Neural cell (in vitro differentiated cells): ENCODE measurements around the gene TSGA10IP.

Experiments
- CTCF ChIP-seq: fragments of 450-650 bp; IDR thresholded peaks from 2 replicates; pipeline ENCODE4 v1.5.1; 2014; ENCODE audit warnings: antibody characterized with exemption, mild to moderate bottlenecking, moderate library complexity; ENCODE audit not compliant: poor library complexity, severe bottlenecking
- EP300 ChIP-seq: fragments of 450-650 bp; conservative IDR thresholded peaks from 2 replicates; pipeline ENCODE4 v1.6.1; 2014; ENCODE audit warnings: antibody characterized with exemption, mild to moderate bottlenecking, moderate library complexity; ENCODE audit not compliant: poor library complexity, severe bottlenecking
- EZH2 ChIP-seq: fragments of 200-600, 300-800 bp; shearing (Covaris generic), sonication (generic); IDR thresholded peaks from 2 replicates; pipeline ENCODE4 v1.6.1; 2014; ENCODE audit warnings: antibody characterized with exemption, low read length, borderline replicate concordance, mild to moderate bottlenecking; ENCODE audit not compliant: insufficient read depth, poor library complexity, severe bottlenecking
- MXI1 ChIP-seq: fragments of 450-650 bp; conservative IDR thresholded peaks from 2 replicates; pipeline ENCODE4 v1.6.1; 2014; ENCODE audit warnings: antibody characterized with exemption, mild to moderate bottlenecking; ENCODE audit not compliant: poor library complexity, severe bottlenecking
- POLR2AphosphoS5 ChIP-seq: IDR thresholded peaks from 2 replicates; pipeline ENCODE4 v1.6.1; 2012
- RAD21 ChIP-seq: fragments of 450-650 bp; conservative IDR thresholded peaks from 2 replicates; pipeline ENCODE4 v1.6.1; 2014; ENCODE audit warnings: antibody characterized with exemption, mild to moderate bottlenecking, moderate library complexity
- REST ChIP-seq: IDR thresholded peaks from 2 replicates; pipeline ENCODE4 v1.6.1; 2012; ENCODE audit warnings: borderline replicate concordance
- SMC3 ChIP-seq: fragments of 450-650 bp; conservative IDR thresholded peaks from 2 replicates; pipeline ENCODE4 v1.6.1; 2014; ENCODE audit warnings: antibody characterized with exemption, mild to moderate bottlenecking, moderate library complexity; ENCODE audit not compliant: poor library complexity
- TAF1 ChIP-seq: IDR thresholded peaks from 2 replicates; pipeline ENCODE4 v1.6.1; 2012; ENCODE audit warnings: low read depth

- TF ChIP-seq CTCF (no peak), EZH2 (no peak), REST (no peak), RAD21 (no peak), EP300 (no peak), MXI1 (no peak), POLR2AphosphoS5 (no peak), TAF1 (no peak), SMC3 (no peak)
Observed at GRCh38 chr11:65927904-65928397, 17.3 kb upstream of the TSGA10IP start.
